Colonic mucosa (tissue), 4 donors: Measurements from ENCODE around the gene ANKRD65. TPM values are rescaled to one million over a fixed set of nuclear protein-coding genes. Genes with fewer than 3 reads are reported as not detected.
"Not testable (repeated sequence)": the region's sequence is repeated elsewhere in the genome, so short reads cannot be mapped to it uniquely, and the experiment has no call there.

Experiments
- DNase-seq: peaks from one replicate; pipeline ENCODE4 v3.0.0-alpha.2; 2020
- H3K27ac ChIP-seq: fragments of 200-600 bp; one replicate; pipeline ENCODE4 v1.8.0; 2021
- H3K27me3 ChIP-seq: fragments of 200-600 bp; one replicate; pipeline ENCODE4 v1.8.0; 2021
- H3K36me3 ChIP-seq: fragments of 200-600 bp; one replicate; pipeline ENCODE4 v1.8.0; 2021
- H3K4me1 ChIP-seq: fragments of 200-600 bp; one replicate; pipeline ENCODE4 v1.8.0; 2021; ENCODE audit warnings: mild to moderate bottlenecking
- H3K4me3 ChIP-seq: fragments of 200-600 bp; one replicate; pipeline ENCODE4 v1.8.0; 2021
- H3K9ac ChIP-seq, 2 donors: one replicate each; pipeline ENCODE4 v1.7.0; 2013; ENCODE audit warnings: control low read depth in 2 of 2, low read depth in 2 of 2, low read length in 2 of 2
- H3K9me3 ChIP-seq: fragments of 200-600 bp; one replicate; pipeline ENCODE4 v1.8.0; 2021
- CTCF ChIP-seq: fragments of 200-600 bp; IDR thresholded peaks from one replicate; pipeline ENCODE4 v1.8.0; 2022; ENCODE audit warnings: antibody characterized with exemption, mild to moderate bottlenecking
- intact Hi-C: fragments of 100-400 bp; cut with DNase I; formaldehyde crosslinking; loops from one replicate; pipeline ENCODE4 v1.14.1; 2022
- total RNA-seq, 2 donors: library from RNA; stranded (reverse); fragmentation: NEBNext Ultra II Directional in 1 of 2; extraction: Animal tissue kit (Norgen Biotek cat#: 25700) in 1 of 2; gene quantifications; one replicate each; pipeline ENCODE4 v1.2.1, GENCODE V29; 2021
- donor health status: healthy.
- donor health status: DM: no; HTN: no; CAD: no.
- donor health status: DM: no; HTN: no; CAD: no.

The ANKRD65 gene
- total RNA-seq, 2 donors from 2014 or later, result 0.57 to 2.0 TPM

- Histone ChIP-seq H3K36me3 (no peaks in the 10 kb centered on the region), H3K27ac (peak overlapping the region; percentile 96), H3K9ac (peak overlapping the region; percentile 64 to 84), H3K9me3 (no peaks in the 10 kb centered on the region), H3K27me3 (peaks cover 9% of the 10 kb centered on the region), H3K4me3 (no peak overlapping the region), H3K4me1 (peaks cover 28% of the 10 kb centered on the region)
- intact Hi-C loops, result no loop called here
- DNase-seq, result no peak
- no peak for TF ChIP-seq CTCF
Observed at GRCh38 chr1:1430992-1431844, 10.1 kb upstream of the ANKRD65 start.

- intact Hi-C loops, result no loop called here
- Histone ChIP-seq H3K9me3 (no peaks in the 10 kb centered on the region), H3K27me3 (peaks cover 7% of the 10 kb centered on the region), H3K4me1 (peaks cover 28% of the 10 kb centered on the region), H3K9ac (peak overlapping the region; percentile 23 to 57), H3K36me3 (no peaks in the 10 kb centered on the region), H3K4me3 (no peak overlapping the region), H3K27ac (peak overlapping the region; percentile 96)
- DNase-seq, result peak; percentile 60
- no peak for TF ChIP-seq CTCF
Observed at GRCh38 chr1:1430114-1430982, 9.3 kb upstream of the ANKRD65 start.

GRCh38 chr1:1429671-1430073, 8.6 kb upstream of the ANKRD65 start:
- H3K4me3 ChIP-seq, result no peak overlapping the region
- H3K27me3 ChIP-seq, result peaks cover 7% of the 10 kb centered on the region
- intact Hi-C loops, result no loop called here
- H3K9me3 ChIP-seq, result no peaks in the 10 kb centered on the region
- no peaks in the 10 kb centered on the region for H3K36me3 ChIP-seq
- H3K9ac ChIP-seq, result no peak overlapping the region
- peak overlapping the region; percentile 96 for H3K27ac ChIP-seq
- no peak for TF ChIP-seq CTCF
- H3K4me1 ChIP-seq, result peaks cover 25% of the 10 kb centered on the region
- no peak for DNase-seq

- H3K4me3 ChIP-seq, H3K9ac ChIP-seq, H3K27me3 ChIP-seq, DNase-seq, intact Hi-C loops, H3K9me3 ChIP-seq, H3K36me3 ChIP-seq: not testable (repeated sequence)
- Histone ChIP-seq H3K27ac (peak overlapping the region; percentile 96), H3K4me1 (peaks cover 18% of the 10 kb centered on the region)
Observed at GRCh38 chr1:1428967-1429366, 7.9 kb upstream of the ANKRD65 start.

GRCh38 chr1:1428174-1428573, 7.1 kb upstream of the ANKRD65 start:
- Histone ChIP-seq H3K4me3 (no peak overlapping the region), H3K9me3 (no peaks in the 10 kb centered on the region), H3K4me1 (peaks cover 10% of the 10 kb centered on the region), H3K9ac (no peak overlapping the region), H3K27ac (no peak overlapping the region), H3K36me3 (no peaks in the 10 kb centered on the region), H3K27me3 (peaks cover 7% of the 10 kb centered on the region)
- DNase-seq, result no peak
- intact Hi-C loops, result no loop called here
- TF ChIP-seq CTCF, result no peak
